Tibial nerve (tissue), 4 donors: ENCODE data around the gene STK39.

Experiments
- CTCF ChIP-seq, 5 experiments: fragments of 200-600 bp in 3 of 5; fragments of 450-650 bp in 2 of 5; sonication (generic) in 3 of 5; IDR thresholded peaks; one replicate each; pipeline ENCODE4 v1.5.1; 2016 to 2019; ENCODE audit warnings: antibody characterized with exemption in 5 of 5, mild to moderate bottlenecking in 3 of 5, moderate library complexity in 2 of 5
- EP300 ChIP-seq, 2 donors: sonication (generic); formaldehyde crosslinking; IDR thresholded peaks; one replicate each; pipeline ENCODE4 v1.6.1; 2017; ENCODE audit warnings: antibody characterized with exemption in 2 of 2, mild to moderate bottlenecking in 1 of 2
- POLR2A ChIP-seq, 2 donors: fragments of 450-650 bp; IDR thresholded peaks; one replicate each; pipeline ENCODE4 v1.6.1; 2017; ENCODE audit warnings: antibody characterized with exemption in 2 of 2, mild to moderate bottlenecking in 2 of 2, moderate library complexity in 2 of 2

DNA sequence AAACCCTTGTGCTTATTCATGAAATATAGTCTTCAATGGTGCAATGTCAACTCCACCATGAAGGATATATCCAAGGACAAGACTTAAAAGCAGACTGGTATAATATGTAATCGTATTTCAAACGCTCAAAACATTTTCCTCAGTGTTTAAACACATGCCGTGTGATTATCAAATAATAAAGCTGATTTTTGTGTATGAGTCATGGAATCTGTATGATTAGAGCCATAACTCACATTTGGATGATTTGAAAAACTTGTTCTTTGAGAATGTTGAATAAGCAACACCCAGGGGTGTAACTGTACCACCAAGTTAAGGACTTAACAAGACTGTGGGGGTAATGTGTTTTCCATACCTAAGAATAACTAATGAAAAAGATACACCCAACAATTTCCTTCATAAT, 215.3 kb downstream of the STK39 start:
- no peak for TF ChIP-seq CTCF (IDR thresholded peaks at IDR 0.05)
- no peak for TF ChIP-seq EP300 (IDR thresholded peaks at IDR 0.05)
- no peak for TF ChIP-seq POLR2A (IDR thresholded peaks at IDR 0.05)
